Testis (tissue), 2 donors: ENCODE results near the gene EGLN2.

Source experiments
- POLR2A ChIP-seq: fragments of 450-650 bp; IDR thresholded peaks from one replicate; pipeline ENCODE4 v1.6.1; 2017; ENCODE audit warnings: antibody characterized with exemption, mild to moderate bottlenecking, moderate library complexity
- TF ChIP-seq, protein P1 (sequence below), 3 experiments: fragments of 450-650 bp in 2 of 3; fragments of 200-600 bp in 1 of 3; sonication (generic) in 1 of 3; IDR thresholded peaks; one replicate each; pipeline ENCODE4 v1.5.1; 2016 to 2019; ENCODE audit warnings: antibody characterized with exemption in 3 of 3, mild to moderate bottlenecking in 2 of 3, moderate library complexity in 1 of 3

DNA sequence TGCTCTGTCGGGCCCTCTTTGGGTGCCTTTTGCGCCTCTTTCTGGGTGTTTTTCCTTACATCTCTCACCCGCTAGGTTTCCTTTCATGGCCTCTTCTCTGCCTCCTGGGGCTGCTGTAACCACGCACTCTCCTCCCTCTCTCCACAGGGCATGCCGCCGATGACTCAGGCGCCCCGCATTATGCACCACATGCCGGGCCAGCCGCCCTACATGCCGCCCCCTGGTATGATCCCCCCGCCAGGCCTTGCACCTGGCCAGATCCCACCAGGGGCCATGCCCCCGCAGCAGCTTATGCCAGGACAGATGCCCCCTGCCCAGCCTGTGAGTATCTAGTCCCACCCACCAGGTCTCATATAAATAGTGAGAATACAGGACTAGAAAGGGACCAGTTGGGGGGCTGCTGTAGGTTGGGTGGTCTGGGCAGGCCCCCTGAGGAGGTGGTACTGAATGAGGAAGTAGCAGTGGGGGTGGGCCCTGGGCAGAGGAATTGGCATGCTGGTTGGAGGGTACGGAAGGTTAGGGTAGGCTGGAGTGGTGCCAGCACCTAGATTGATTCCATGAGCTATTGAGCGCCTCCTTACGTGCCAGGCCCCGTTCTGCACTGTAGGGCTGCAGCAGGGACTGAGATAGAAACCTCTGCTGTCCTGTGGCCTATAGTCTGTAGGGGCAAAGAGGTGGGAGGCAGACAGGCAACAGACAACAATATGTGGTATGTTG, 36.1 kb upstream of the EGLN2 start:
- TF ChIP-seq, protein P1, sequence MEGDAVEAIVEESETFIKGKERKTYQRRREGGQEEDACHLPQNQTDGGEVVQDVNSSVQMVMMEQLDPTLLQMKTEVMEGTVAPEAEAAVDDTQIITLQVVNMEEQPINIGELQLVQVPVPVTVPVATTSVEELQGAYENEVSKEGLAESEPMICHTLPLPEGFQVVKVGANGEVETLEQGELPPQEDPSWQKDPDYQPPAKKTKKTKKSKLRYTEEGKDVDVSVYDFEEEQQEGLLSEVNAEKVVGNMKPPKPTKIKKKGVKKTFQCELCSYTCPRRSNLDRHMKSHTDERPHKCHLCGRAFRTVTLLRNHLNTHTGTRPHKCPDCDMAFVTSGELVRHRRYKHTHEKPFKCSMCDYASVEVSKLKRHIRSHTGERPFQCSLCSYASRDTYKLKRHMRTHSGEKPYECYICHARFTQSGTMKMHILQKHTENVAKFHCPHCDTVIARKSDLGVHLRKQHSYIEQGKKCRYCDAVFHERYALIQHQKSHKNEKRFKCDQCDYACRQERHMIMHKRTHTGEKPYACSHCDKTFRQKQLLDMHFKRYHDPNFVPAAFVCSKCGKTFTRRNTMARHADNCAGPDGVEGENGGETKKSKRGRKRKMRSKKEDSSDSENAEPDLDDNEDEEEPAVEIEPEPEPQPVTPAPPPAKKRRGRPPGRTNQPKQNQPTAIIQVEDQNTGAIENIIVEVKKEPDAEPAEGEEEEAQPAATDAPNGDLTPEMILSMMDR (IDR thresholded peaks at IDR 0.05): no peak
- TF ChIP-seq POLR2A: no peak
